Measurements from ENCODE around the gene CERS6. TPM values are rescaled to one million over a fixed set of nuclear protein-coding genes. Genes with fewer than 3 reads are reported as not detected.
"Not testable (repeated sequence)": the region's sequence is repeated elsewhere in the genome, so short reads cannot be mapped to it uniquely, and the experiment has no call there.

CERS6 gene
- total and polyA plus RNA-seq, 2 experiments from 2014 or later = 8.3 to 16.0 TPM

GRCh38 chr2:168654705-168655104 is 198.6 kb downstream of the CERS6 start:
- H3K79me2 ChIP-seq (ENCODE audit: insufficient read depth) = no peaks in the 10 kb centered on the region
- no peaks in the 10 kb centered on the region for H4K20me1 ChIP-seq (ENCODE audit: insufficient read depth)
- 94 to 100% methylated on average over 1 of the region's 1 CpG for WGBS, 2 experiments (ENCODE audit: low coverage in 1 of 2, low lambda C conversion rate in 2 of 2, missing lambda C conversion rate in 2 of 2)
- no peaks in the 10 kb centered on the region for H3K4me1 ChIP-seq (ENCODE audit: insufficient read depth)
- no peak overlapping the region for H3K27ac ChIP-seq
- H3K9me2 ChIP-seq (ENCODE audit: insufficient read depth) = no peaks in the 10 kb centered on the region
- H3F3A ChIP-seq (ENCODE audit: insufficient read depth) = no peaks in the 10 kb centered on the region
- DNase-seq = no peak
- H3K4me3 ChIP-seq = no peak overlapping the region
- no peaks in the 10 kb centered on the region for H3K36me3 ChIP-seq (ENCODE audit: low read depth)
- no peaks in the 10 kb centered on the region for H3K27me3 ChIP-seq (replicated peaks; ENCODE audit: insufficient read depth)
- in situ Hi-C loops (cut with MboI) = no loop called here
- TF ChIP-seq EZH2phosphoT487 (IDR thresholded peaks at IDR 0.05; ENCODE audit: insufficient read depth, low read depth) (no peak), EZH2 (IDR thresholded peaks at IDR 0.05; ENCODE audit: insufficient read depth, poor library complexity, severe bottlenecking) (no peak)
- no peaks in the 10 kb centered on the region for H3K9me3 ChIP-seq (ENCODE audit: low read depth)
- H2AFZ ChIP-seq = no peak overlapping the region
- no peak overlapping the region for H3K4me2 ChIP-seq (ENCODE audit: unreplicated experiment)
- no peak overlapping the region for H3K9ac ChIP-seq

GRCh38 chr2:168655207-168655606 is 199.1 kb downstream of the CERS6 start:
- no peak for TF ChIP-seq EZH2 (IDR thresholded peaks at IDR 0.05; ENCODE audit: insufficient read depth, poor library complexity, severe bottlenecking)
- no peak for TF ChIP-seq EZH2phosphoT487 (IDR thresholded peaks at IDR 0.05; ENCODE audit: insufficient read depth, low read depth)
- no peaks in the 10 kb centered on the region for H3K27me3 ChIP-seq (replicated peaks; ENCODE audit: insufficient read depth)
- no peak overlapping the region for H3K4me3 ChIP-seq
- H3F3A ChIP-seq (ENCODE audit: insufficient read depth) = no peaks in the 10 kb centered on the region
- H3K9me2 ChIP-seq (ENCODE audit: insufficient read depth) = no peaks in the 10 kb centered on the region
- H2AFZ ChIP-seq = no peak overlapping the region
- no peaks in the 10 kb centered on the region for H3K9me3 ChIP-seq (ENCODE audit: low read depth)
- no peak for DNase-seq
- no peak overlapping the region for H3K27ac ChIP-seq
- H3K9ac ChIP-seq = no peak overlapping the region
- no peaks in the 10 kb centered on the region for H4K20me1 ChIP-seq (ENCODE audit: insufficient read depth)
- in situ Hi-C loops (cut with MboI) = no loop called here
- H3K4me1 ChIP-seq (ENCODE audit: insufficient read depth) = no peaks in the 10 kb centered on the region
- H3K36me3 ChIP-seq (ENCODE audit: low read depth) = no peaks in the 10 kb centered on the region
- H3K79me2 ChIP-seq (ENCODE audit: insufficient read depth) = no peaks in the 10 kb centered on the region
- 93 to 97% methylated on average over 1 of the region's 1 CpG for WGBS, 2 experiments (ENCODE audit: low coverage in 1 of 2, low lambda C conversion rate in 2 of 2, missing lambda C conversion rate in 2 of 2)
- no peak overlapping the region for H3K4me2 ChIP-seq (ENCODE audit: unreplicated experiment)

- H2AFZ ChIP-seq; H3K27ac ChIP-seq; DNase-seq; H3K9me2 ChIP-seq (ENCODE audit: insufficient read depth); H4K20me1 ChIP-seq (ENCODE audit: insufficient read depth); in situ Hi-C loops (cut with MboI); H3K79me2 ChIP-seq (ENCODE audit: insufficient read depth); H3K4me2 ChIP-seq (ENCODE audit: unreplicated experiment); H3K9ac ChIP-seq; H3K4me3 ChIP-seq; H3K27me3 ChIP-seq (replicated peaks; ENCODE audit: insufficient read depth); H3F3A ChIP-seq (ENCODE audit: insufficient read depth); H3K9me3 ChIP-seq (ENCODE audit: low read depth); H3K36me3 ChIP-seq (ENCODE audit: low read depth); H3K4me1 ChIP-seq (ENCODE audit: insufficient read depth): not testable (repeated sequence)
- 91 to 94% methylated on average over 11 to 21 of the region's 24 CpGs for WGBS, 2 experiments (ENCODE audit: low coverage in 1 of 2, low lambda C conversion rate in 2 of 2, missing lambda C conversion rate in 2 of 2)
These were observed 201.3 kb downstream of the CERS6 start for GRCh38 chr2:168657378-168657777.

- H3K4me3 ChIP-seq = no peak overlapping the region
- no peak overlapping the region for H3K9ac ChIP-seq
- no peaks in the 10 kb centered on the region for H3K4me1 ChIP-seq (ENCODE audit: insufficient read depth)
- H2AFZ ChIP-seq = no peak overlapping the region
- H4K20me1 ChIP-seq (ENCODE audit: insufficient read depth) = no peaks in the 10 kb centered on the region
- DNase-seq = no peak
- no peaks in the 10 kb centered on the region for H3F3A ChIP-seq (ENCODE audit: insufficient read depth)
- no peaks in the 10 kb centered on the region for H3K27me3 ChIP-seq (replicated peaks; ENCODE audit: insufficient read depth)
- no peak overlapping the region for H3K27ac ChIP-seq
- TF ChIP-seq EZH2phosphoT487 (IDR thresholded peaks at IDR 0.05; ENCODE audit: insufficient read depth, low read depth) (no peak), EZH2 (IDR thresholded peaks at IDR 0.05; ENCODE audit: insufficient read depth, poor library complexity, severe bottlenecking) (no peak)
- H3K36me3 ChIP-seq (ENCODE audit: low read depth) = no peaks in the 10 kb centered on the region
- H3K9me2 ChIP-seq (ENCODE audit: insufficient read depth) = no peaks in the 10 kb centered on the region
- no peak overlapping the region for H3K4me2 ChIP-seq (ENCODE audit: unreplicated experiment)
- H3K9me3 ChIP-seq (ENCODE audit: low read depth) = no peaks in the 10 kb centered on the region
- H3K79me2 ChIP-seq (ENCODE audit: insufficient read depth) = no peaks in the 10 kb centered on the region
- in situ Hi-C loops (cut with MboI) = no loop called here
- 82 to 88% methylated on average over 4 of the region's 4 CpGs for WGBS, 2 experiments (ENCODE audit: low coverage in 1 of 2, low lambda C conversion rate in 2 of 2, missing lambda C conversion rate in 2 of 2)
These were observed 202.6 kb downstream of the CERS6 start for GRCh38 chr2:168658706-168659105.
